Chondrocyte (in vitro differentiated cells): Measurements from ENCODE around the gene GFPT2. TPM values are rescaled to one million over a fixed set of nuclear protein-coding genes. Genes with fewer than 3 reads are reported as not detected.

Experiments used
- DNase-seq: peaks from one replicate; pipeline ENCODE4 v3.0.0; 2021; ENCODE audit warnings: mixed read lengths, low spot score
- H3K27ac Mint-ChIP-seq: one replicate; pipeline ENCODE4 v1.8.0; 2021; ENCODE audit warnings: mild to moderate bottlenecking, moderate library complexity, mixed read lengths; ENCODE audit not compliant: unreplicated experiment
- H3K27me3 Mint-ChIP-seq: 2 replicates; pipeline ENCODE4 v1.8.0; 2021; ENCODE audit warnings: low read depth, mixed read lengths
- H3K36me3 Mint-ChIP-seq: 2 replicates; pipeline ENCODE4 v1.8.0; 2021; ENCODE audit warnings: low read depth, mixed read lengths
- H3K4me1 Mint-ChIP-seq: 2 replicates; pipeline ENCODE4 v1.8.0; 2021; ENCODE audit warnings: low read depth, mild to moderate bottlenecking, mixed read lengths
- H3K4me3 Mint-ChIP-seq: one replicate; pipeline ENCODE4 v1.8.0; 2021; ENCODE audit warnings: mild to moderate bottlenecking, moderate library complexity, mixed read lengths; ENCODE audit not compliant: unreplicated experiment
- H3K9me3 Mint-ChIP-seq: 2 replicates; pipeline ENCODE4 v1.8.0; 2021; ENCODE audit warnings: low read depth, mixed read lengths
- CTCF ChIP-seq: fragments of 200-600 bp; sonication (generic); IDR thresholded peaks from 2 replicates; pipeline ENCODE4 v1.5.0; 2021; ENCODE audit warnings: antibody characterized with exemption, mild to moderate bottlenecking, moderate library complexity
- total RNA-seq: library from RNA; stranded (reverse); gene quantifications from 3 replicates; pipeline ENCODE4 v1.2.1, GENCODE V29; 2021

GFPT2 gene
- total RNA-seq, 1 donor from 2014 or later: 16.8 TPM

GRCh38 chr5:180399401-180400215 lies 46.5 kb upstream of the GFPT2 start:
- no peaks in the 10 kb centered on the region for H3K36me3 Mint-ChIP-seq
- no peaks in the 10 kb centered on the region for H3K4me1 Mint-ChIP-seq
- H3K27me3 Mint-ChIP-seq: peaks cover 3% of the 10 kb centered on the region
- TF ChIP-seq CTCF: no peak
- H3K9me3 Mint-ChIP-seq: peaks cover 9% of the 10 kb centered on the region
- H3K27ac Mint-ChIP-seq: no peak overlapping the region
- H3K4me3 Mint-ChIP-seq: no peak overlapping the region
- no peak for DNase-seq

GRCh38 chr5:180396926-180397325 lies 43.8 kb upstream of the GFPT2 start:
- H3K27ac Mint-ChIP-seq: peak overlapping the region; percentile 41
- DNase-seq: no peak
- no peaks in the 10 kb centered on the region for H3K27me3 Mint-ChIP-seq
- H3K36me3 Mint-ChIP-seq: no peaks in the 10 kb centered on the region
- no peaks in the 10 kb centered on the region for H3K4me1 Mint-ChIP-seq
- TF ChIP-seq CTCF: no peak
- no peak overlapping the region for H3K4me3 Mint-ChIP-seq
- peaks cover 4% of the 10 kb centered on the region for H3K9me3 Mint-ChIP-seq

DNA sequence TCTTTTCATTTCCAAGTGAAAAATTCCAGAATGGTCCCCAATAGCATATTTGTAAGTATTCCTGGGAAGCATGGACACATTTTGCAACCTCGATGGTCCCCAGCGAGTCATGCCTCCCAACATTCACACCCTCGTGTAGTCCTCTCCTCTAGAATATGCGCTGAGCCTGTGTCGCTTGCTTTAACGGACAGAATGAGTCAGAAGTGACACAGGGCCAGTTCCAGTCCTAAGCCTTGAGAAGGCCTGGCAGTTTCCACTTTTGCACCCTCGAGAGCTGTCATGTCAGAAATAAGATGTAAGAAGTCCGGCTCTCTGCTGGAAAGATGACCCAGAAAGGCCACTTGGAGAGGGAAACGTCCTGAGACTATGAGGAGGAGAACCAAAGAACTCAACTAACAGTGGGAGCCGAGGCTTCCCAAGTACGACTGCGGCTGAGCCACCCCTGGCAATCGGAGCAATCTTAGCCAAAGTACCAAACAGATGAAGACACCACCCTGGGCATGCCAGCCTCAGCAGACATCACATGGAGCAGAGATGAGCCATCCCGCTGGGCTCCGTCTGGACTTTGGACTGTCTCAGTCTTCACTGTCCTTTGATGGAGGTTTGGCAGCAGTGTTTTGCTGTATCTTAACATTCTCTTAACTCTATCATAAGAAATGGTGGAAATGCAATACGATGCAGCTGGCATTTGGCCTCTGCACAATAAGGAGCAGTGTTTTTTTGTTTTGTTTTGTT lies 42.6 kb upstream of the GFPT2 start:
- Mint-ChIP-seq H3K36me3 (no peaks in the 10 kb centered on the region), H3K27ac (no peak overlapping the region), H3K4me3 (no peak overlapping the region), H3K4me1 (no peaks in the 10 kb centered on the region), H3K27me3 (no peaks in the 10 kb centered on the region), H3K9me3 (no peaks in the 10 kb centered on the region)
- DNase-seq: no peak
- TF ChIP-seq CTCF: no peak

DNA sequence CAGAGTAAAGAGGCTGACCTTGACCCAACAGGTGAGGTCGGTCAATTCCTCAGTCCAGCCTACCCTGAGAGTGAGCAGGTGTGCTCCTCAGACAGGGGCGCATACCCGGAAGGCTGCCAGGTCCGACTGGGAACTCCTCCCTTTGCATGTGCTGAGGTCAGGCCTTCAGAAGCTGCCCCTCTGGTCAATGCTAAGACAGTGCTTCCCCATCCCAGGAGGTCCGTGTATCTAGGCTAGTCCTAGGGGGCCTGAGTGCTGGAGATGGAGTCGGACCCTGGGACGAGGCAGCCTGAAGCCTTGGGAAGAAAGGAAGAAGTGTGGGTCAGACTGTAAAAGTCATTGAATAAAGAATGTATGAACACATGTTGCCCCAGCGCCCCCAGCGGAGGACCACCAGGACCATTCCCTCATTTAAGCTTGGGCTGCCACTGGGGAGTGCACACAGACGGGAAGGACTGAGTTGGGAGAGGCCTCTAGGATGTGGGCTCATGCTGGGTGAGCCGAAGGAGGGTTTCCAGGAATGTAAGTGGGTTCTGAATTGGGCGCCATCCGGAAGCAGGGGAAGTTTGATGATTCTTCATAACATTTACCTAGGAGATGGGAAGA lies 41.0 kb upstream of the GFPT2 start:
- Mint-ChIP-seq H3K27ac (no peak overlapping the region), H3K36me3 (no peaks in the 10 kb centered on the region), H3K9me3 (no peaks in the 10 kb centered on the region), H3K27me3 (no peaks in the 10 kb centered on the region), H3K4me1 (no peaks in the 10 kb centered on the region), H3K4me3 (no peak overlapping the region)
- no peak for TF ChIP-seq CTCF
- DNase-seq: peak; percentile 68

DNA sequence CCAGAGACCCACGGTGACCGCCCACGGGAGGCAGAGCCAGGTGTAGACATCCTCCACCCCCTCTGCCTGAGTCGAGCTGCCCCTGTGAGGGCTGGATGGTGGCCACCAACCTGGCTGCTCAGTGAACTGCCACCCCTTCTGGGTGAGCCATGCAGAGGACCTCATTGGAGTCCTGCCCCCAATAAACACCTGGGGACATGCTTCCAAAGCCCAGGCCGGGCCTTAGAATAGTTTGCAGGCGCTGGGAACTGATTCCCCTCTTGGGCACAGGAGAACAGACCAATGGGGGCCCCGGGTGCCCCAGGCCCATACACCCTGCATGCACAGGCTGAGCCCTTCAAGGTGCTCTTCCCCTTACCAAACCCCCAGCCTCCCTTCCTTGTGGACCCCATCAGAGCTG lies 38.1 kb upstream of the GFPT2 start:
- TF ChIP-seq CTCF: no peak
- DNase-seq: peak; percentile 68
- Mint-ChIP-seq H3K9me3 (no peaks in the 10 kb centered on the region), H3K27ac (no peak overlapping the region), H3K36me3 (no peaks in the 10 kb centered on the region), H3K4me1 (no peaks in the 10 kb centered on the region), H3K27me3 (no peaks in the 10 kb centered on the region), H3K4me3 (no peak overlapping the region)
